SK-N-SH treated with all-trans-retinoic acid at 6 μM for 48 hours (cell line): ENCODE data around the gene MYD88.

Source experiments
- ATAC-seq: fragments of 200-7000 bp; cut with Tn5 transposase; 3 replicates; pipeline ENCODE4 v1.9.1; 2020; ENCODE audit warnings: mild to moderate bottlenecking, moderate library complexity
- ARNTL ChIP-seq: fragments of 450-650 bp; formaldehyde crosslinking; IDR thresholded peaks from 2 replicates; pipeline ENCODE4 v1.5.0; 2020; ENCODE audit warnings: low read depth, mild to moderate bottlenecking, moderate library complexity, borderline replicate concordance
- BACH2 ChIP-seq: fragments of 250-450 bp; sonication (Bioruptor Pico); IDR thresholded peaks from 2 replicates; pipeline ENCODE4 v1.9.0; 2021; ENCODE audit warnings: mild to moderate bottlenecking, borderline replicate concordance
- CREB5 ChIP-seq: fragments of 250-450 bp; sonication (Bioruptor Pico); IDR thresholded peaks from 2 replicates; pipeline ENCODE4 v1.5.1; 2020; ENCODE audit warnings: low read depth, mild to moderate bottlenecking, moderate library complexity
- CSDC2 ChIP-seq: fragments of 250-450 bp; sonication (Bioruptor Pico); IDR thresholded peaks from 2 replicates; pipeline ENCODE4 v1.5.0; 2020; ENCODE audit warnings: mild to moderate bottlenecking, moderate library complexity
- CSRNP3 ChIP-seq: fragments of 250-450 bp; sonication (Bioruptor Pico); IDR thresholded peaks from 2 replicates; pipeline ENCODE4 v1.5.1; 2021; ENCODE audit warnings: mild to moderate bottlenecking, moderate library complexity
- ESRRG ChIP-seq: fragments of 250-450 bp; sonication (Bioruptor Pico); IDR thresholded peaks from 2 replicates; pipeline ENCODE4 v1.6.1; 2021; ENCODE audit warnings: mild to moderate bottlenecking
- GLIS3 ChIP-seq: fragments of 250-450 bp; sonication (Bioruptor Pico); IDR thresholded peaks from 2 replicates; pipeline ENCODE4 v1.5.0; 2020; ENCODE audit warnings: mild to moderate bottlenecking, moderate library complexity
- ISL1 ChIP-seq: fragments of 250-450 bp; sonication (Bioruptor Pico); IDR thresholded peaks from 2 replicates; pipeline ENCODE4 v2.1.2; 2022; ENCODE audit warnings: mild to moderate bottlenecking, moderate library complexity
- OSR1 ChIP-seq: fragments of 250-450 bp; sonication (Bioruptor Pico); IDR thresholded peaks from 2 replicates; pipeline ENCODE4 v1.8.0; 2022; ENCODE audit warnings: moderate library complexity, mild to moderate bottlenecking, inconsistent platforms
- PATZ1 ChIP-seq: fragments of 250-450 bp; sonication (Bioruptor Pico); IDR thresholded peaks from 2 replicates; pipeline ENCODE4 v1.8.0; 2020; ENCODE audit warnings: mild to moderate bottlenecking, moderate library complexity, borderline replicate concordance
- POU6F1 ChIP-seq: fragments of 250-450 bp; sonication (Bioruptor Pico); IDR thresholded peaks from 2 replicates; pipeline ENCODE4 v1.8.0; 2021; ENCODE audit warnings: low read depth, mild to moderate bottlenecking, moderate library complexity, borderline replicate concordance
- PPARA ChIP-seq: fragments of 250-450 bp; sonication (Bioruptor Pico); IDR thresholded peaks from 2 replicates; pipeline ENCODE4 v1.5.0; 2020; ENCODE audit warnings: mild to moderate bottlenecking, borderline replicate concordance
- RARB ChIP-seq: fragments of 250-450 bp; sonication (Bioruptor Pico); IDR thresholded peaks from 2 replicates; pipeline ENCODE4 v1.8.0; 2021; ENCODE audit warnings: mild to moderate bottlenecking, moderate library complexity
- SNAI2 ChIP-seq: fragments of 250-450 bp; sonication (Bioruptor Pico); IDR thresholded peaks from 2 replicates; pipeline ENCODE4 v1.5.0; 2020; ENCODE audit warnings: mild to moderate bottlenecking, moderate library complexity
- TOX ChIP-seq: fragments of 250-450 bp; sonication (Bioruptor Pico); IDR thresholded peaks from 2 replicates; pipeline ENCODE4 v1.8.0; 2021; ENCODE audit warnings: mild to moderate bottlenecking, moderate library complexity, borderline replicate concordance
- TSHZ2 ChIP-seq: fragments of 250-450 bp; sonication (Bioruptor Pico); IDR thresholded peaks from 2 replicates; pipeline ENCODE4 v1.5.0; 2020; ENCODE audit warnings: mild to moderate bottlenecking, moderate library complexity
- ZC3H10 ChIP-seq: fragments of 250-450 bp; sonication (Bioruptor Pico); IDR thresholded peaks from 2 replicates; pipeline ENCODE4 v1.5.1; 2021; ENCODE audit warnings: mild to moderate bottlenecking, moderate library complexity
- ZFP3 ChIP-seq: fragments of 250-450 bp; sonication (Bioruptor Pico); IDR thresholded peaks from 2 replicates; pipeline ENCODE4 v1.5.0; 2020; ENCODE audit warnings: mild to moderate bottlenecking, moderate library complexity
- ZFP30 ChIP-seq: fragments of 450-650 bp; formaldehyde crosslinking; IDR thresholded peaks from 2 replicates; pipeline ENCODE4 v1.5.0; 2022; ENCODE audit warnings: mild to moderate bottlenecking, moderate library complexity
- ZNF565 ChIP-seq: fragments of 450-650 bp; formaldehyde crosslinking; conservative IDR thresholded peaks from 2 replicates; pipeline ENCODE4 v1.5.0; 2020; ENCODE audit warnings: low read depth, mild to moderate bottlenecking, moderate library complexity
- ZNF70 ChIP-seq: fragments of 450-650 bp; formaldehyde crosslinking; IDR thresholded peaks from 2 replicates; pipeline ENCODE4 v1.5.0; 2020; ENCODE audit warnings: mild to moderate bottlenecking, moderate library complexity
- ZNF8 ChIP-seq: fragments of 450-650 bp; formaldehyde crosslinking; IDR thresholded peaks from 2 replicates; pipeline ENCODE4 v1.5.0; 2020; ENCODE audit warnings: mild to moderate bottlenecking, moderate library complexity

The MYD88 gene

GRCh38 chr3:38177181-38177580, 38.7 kb downstream of the MYD88 start:
- TF ChIP-seq ZNF8 (no peak), ZFP3 (no peak), ISL1 (CRISPR knock-in tag) (no peak), CSDC2 (CRISPR knock-in tag) (no peak), ZC3H10 (CRISPR knock-in tag) (no peak), ZFP30 (CRISPR knock-in tag) (no peak), ZNF565 (CRISPR knock-in tag) (no peak), ESRRG (CRISPR knock-in tag) (no peak), CSRNP3 (CRISPR knock-in tag) (no peak), TSHZ2 (CRISPR knock-in tag) (no peak), BACH2 (no peak)
- ATAC-seq = no peak

- TF ChIP-seq POU6F1 (CRISPR knock-in tag) (no peak), OSR1 (CRISPR knock-in tag) (no peak), CREB5 (CRISPR knock-in tag) (no peak), ESRRG (CRISPR knock-in tag) (no peak), ISL1 (CRISPR knock-in tag) (no peak), SNAI2 (no peak), PPARA (CRISPR knock-in tag) (no peak), ZNF70 (CRISPR knock-in tag) (no peak), ARNTL (CRISPR knock-in tag) (no peak), TOX (CRISPR knock-in tag) (no peak), ZNF565 (CRISPR knock-in tag) (no peak), ZFP3 (no peak), PATZ1 (CRISPR knock-in tag) (no peak), ZNF8 (no peak), CSRNP3 (CRISPR knock-in tag) (no peak)
- ATAC-seq = no peak
Observed at GRCh38 chr3:38186781-38187180, 48.3 kb downstream of the MYD88 start.

- TF ChIP-seq ESRRG (CRISPR knock-in tag) (no peak), OSR1 (CRISPR knock-in tag) (no peak), GLIS3 (CRISPR knock-in tag) (no peak), ZFP3 (no peak), CREB5 (CRISPR knock-in tag) (no peak), RARB (no peak), CSRNP3 (CRISPR knock-in tag) (no peak), ARNTL (CRISPR knock-in tag) (no peak), TOX (CRISPR knock-in tag) (no peak), POU6F1 (CRISPR knock-in tag) (no peak), SNAI2 (no peak)
- ATAC-seq = no peak
Observed at GRCh38 chr3:38190481-38190881, 52.0 kb downstream of the MYD88 start.
